ENCODE data around the gene TEX22. TPM values are rescaled to one million over a fixed set of nuclear protein-coding genes. Genes with fewer than 3 reads are reported as not detected.

TEX22 gene
- total RNA-seq, 1 experiment from 2014 or later = 2.6 TPM

GRCh38 chr14:105436402-105436801, 38.1 kb downstream of the TEX22 start:
- H3K79me2 ChIP-seq (ENCODE audit: low read depth) = peaks cover 64% of the 10 kb centered on the region
- H3K9me2 ChIP-seq (ENCODE audit: insufficient read depth) = no peaks in the 10 kb centered on the region
- no peaks in the 10 kb centered on the region for H3K9me3 ChIP-seq (ENCODE audit: insufficient read depth, low read depth)
- H3K4me1 ChIP-seq (replicated peaks; ENCODE audit: insufficient read depth) = no peaks in the 10 kb centered on the region; the same call in none of the 2 replicates
- intact Hi-C loops (cut with micrococcal nuclease; ENCODE audit: unreplicated experiment) = no loop called here
- TF ChIP-seq EZH2 (IDR thresholded peaks at IDR 0.05; ENCODE audit: low read depth) (no peak), CTCF (conservative IDR thresholded peaks at IDR 0.05) (no peak)
- H3K36me3 ChIP-seq (ENCODE audit: low read depth) = peaks cover 5% of the 10 kb centered on the region; the same call in 1 of the 2 replicates
- DNase-seq = no peak
- peaks cover 69% of the 10 kb centered on the region for H4K20me1 ChIP-seq (ENCODE audit: insufficient read depth)
- H3K4me3 ChIP-seq = no peak overlapping the region
- CTCF ChIA-PET = no interaction called here
- POLR2A ChIA-PET (ENCODE audit: unreplicated experiment) = no interaction called here
- no peaks in the 10 kb centered on the region for H3K27me3 ChIP-seq (ENCODE audit: insufficient read depth, low read depth)
- H3K27ac ChIP-seq = no peak overlapping the region
- no peak overlapping the region for H2AFZ ChIP-seq
- no peak overlapping the region for H3K4me2 ChIP-seq
- H3F3A ChIP-seq (ENCODE audit: insufficient read depth, low read depth) = peaks cover 13% of the 10 kb centered on the region
- no TSS peak for BruUV-seq (replicated peaks)

GRCh38 chr14:105436891-105437722, 38.8 kb downstream of the TEX22 start:
- Histone ChIP-seq H3K79me2 (ENCODE audit: low read depth) (peaks cover 58% of the 10 kb centered on the region), H2AFZ (no peak overlapping the region), H3K36me3 (ENCODE audit: low read depth) (peaks cover 5% of the 10 kb centered on the region; the same call in 1 of the 2 replicates), H3K27ac (no peak overlapping the region), H3K27me3 (ENCODE audit: insufficient read depth, low read depth) (no peaks in the 10 kb centered on the region), H3F3A (ENCODE audit: insufficient read depth, low read depth) (peaks cover 8% of the 10 kb centered on the region; the same call in 1 of the 2 replicates), H3K4me1 (replicated peaks; ENCODE audit: insufficient read depth) (no peaks in the 10 kb centered on the region), H4K20me1 (ENCODE audit: insufficient read depth) (peaks cover 64% of the 10 kb centered on the region), H3K4me3 (no peak overlapping the region), H3K4me2 (no peak overlapping the region), H3K9me2 (ENCODE audit: insufficient read depth) (no peaks in the 10 kb centered on the region), H3K9me3 (ENCODE audit: insufficient read depth, low read depth) (no peaks in the 10 kb centered on the region)
- intact Hi-C loops (cut with micrococcal nuclease; ENCODE audit: unreplicated experiment) = no loop called here
- no TSS peak for BruUV-seq (replicated peaks)
- CTCF ChIA-PET = no interaction called here
- POLR2A ChIA-PET (ENCODE audit: unreplicated experiment) = no interaction called here
- TF ChIP-seq EZH2 (IDR thresholded peaks at IDR 0.05; ENCODE audit: low read depth) (no peak), CTCF (conservative IDR thresholded peaks at IDR 0.05) (no peak)
- no peak for DNase-seq

- no peak overlapping the region for H3K4me3 ChIP-seq
- CTCF ChIA-PET = no interaction called here
- H3K79me2 ChIP-seq (ENCODE audit: low read depth) = peaks cover 51% of the 10 kb centered on the region
- no peaks in the 10 kb centered on the region for H3K36me3 ChIP-seq (ENCODE audit: low read depth)
- H3F3A ChIP-seq (ENCODE audit: insufficient read depth, low read depth) = 0 out of 2 replicates have a peak, but pooled peaks cover 3% of the 10 kb centered on the region
- H4K20me1 ChIP-seq (ENCODE audit: insufficient read depth) = peaks cover 60% of the 10 kb centered on the region
- H3K9me3 ChIP-seq (ENCODE audit: insufficient read depth, low read depth) = no peaks in the 10 kb centered on the region
- no peak for DNase-seq
- intact Hi-C loops (cut with micrococcal nuclease; ENCODE audit: unreplicated experiment) = no loop called here
- no TSS peak for BruUV-seq (replicated peaks)
- POLR2A ChIA-PET (ENCODE audit: unreplicated experiment) = no interaction called here
- no peak overlapping the region for H2AFZ ChIP-seq
- no peak overlapping the region for H3K4me2 ChIP-seq
- no peak for TF ChIP-seq EZH2 (IDR thresholded peaks at IDR 0.05; ENCODE audit: low read depth)
- no peak for TF ChIP-seq CTCF (conservative IDR thresholded peaks at IDR 0.05)
- H3K4me1 ChIP-seq (replicated peaks; ENCODE audit: insufficient read depth) = no peaks in the 10 kb centered on the region
- no peaks in the 10 kb centered on the region for H3K27me3 ChIP-seq (ENCODE audit: insufficient read depth, low read depth)
- H3K9me2 ChIP-seq (ENCODE audit: insufficient read depth) = no peaks in the 10 kb centered on the region
- H3K27ac ChIP-seq = no peak overlapping the region
Measured at GRCh38 chr14:105437723-105438500, 39.6 kb downstream of the TEX22 start.

Measured in PC-9 (cell line).